Activated naive CD4-positive, alpha-beta T cell treated with anti-CD3 and anti-CD28 coated beads, Interleukin-2, amount 50 U/mL, for 24 hours (primary cell): Measurements from ENCODE around the gene DISP1.
"Not testable (repeated sequence)": the region's sequence is repeated elsewhere in the genome, so short reads cannot be mapped to it uniquely, and the experiment has no call there.

Experiments
- H3K27ac Mint-ChIP-seq: one replicate; pipeline ENCODE4 v1.8.0; 2021; ENCODE audit warnings: mild to moderate bottlenecking, mixed read lengths
- H3K27me3 Mint-ChIP-seq: one replicate; pipeline ENCODE4 v1.8.0; 2021; ENCODE audit warnings: mixed read lengths
- H3K36me3 Mint-ChIP-seq: one replicate; pipeline ENCODE4 v1.8.0; 2021; ENCODE audit warnings: mixed read lengths
- H3K4me1 Mint-ChIP-seq: one replicate; pipeline ENCODE4 v1.8.0; 2021; ENCODE audit warnings: mixed read lengths
- H3K4me3 Mint-ChIP-seq: one replicate; pipeline ENCODE4 v1.8.0; 2021; ENCODE audit warnings: mild to moderate bottlenecking, mixed read lengths
- H3K9me3 Mint-ChIP-seq: one replicate; pipeline ENCODE4 v1.8.0; 2021; ENCODE audit warnings: mixed read lengths

The DISP1 gene

GRCh38 chr1:222820171-222820712 lies 5.4 kb downstream of the DISP1 start:
- Mint-ChIP-seq H3K36me3 (no peaks in the 10 kb centered on the region), H3K9me3 (no peaks in the 10 kb centered on the region), H3K27me3 (no peaks in the 10 kb centered on the region), H3K27ac (peak overlapping the region; percentile 23), H3K4me3 (no peak overlapping the region), H3K4me1 (peaks cover 49% of the 10 kb centered on the region)

DNA sequence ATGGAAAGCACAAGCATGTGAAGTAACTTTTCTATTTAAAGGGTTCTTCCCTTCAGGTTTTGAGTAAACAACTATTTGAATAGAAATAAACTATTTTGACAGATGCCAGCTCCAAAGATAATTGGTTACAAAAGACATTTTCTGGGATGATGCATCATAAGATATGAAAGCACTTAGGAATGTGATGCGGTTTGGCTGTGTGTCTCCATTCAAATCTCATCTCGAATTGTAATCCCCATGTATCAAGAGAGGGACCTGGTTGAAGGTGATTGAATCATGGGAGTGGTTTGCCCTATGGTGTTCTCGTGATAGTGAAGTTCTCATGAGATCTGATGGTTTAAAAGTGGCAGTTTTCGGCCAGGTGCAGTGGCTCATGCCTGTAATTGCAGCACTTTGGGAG lies 6.4 kb downstream of the DISP1 start:
- H3K4me3 Mint-ChIP-seq, result no peak overlapping the region
- H3K36me3 Mint-ChIP-seq, result no peaks in the 10 kb centered on the region
- no peaks in the 10 kb centered on the region for H3K27me3 Mint-ChIP-seq
- H3K9me3 Mint-ChIP-seq, result no peaks in the 10 kb centered on the region
- peaks cover 46% of the 10 kb centered on the region for H3K4me1 Mint-ChIP-seq
- no peak overlapping the region for H3K27ac Mint-ChIP-seq

- H3K4me1 Mint-ChIP-seq, result peaks cover 26% of the 10 kb centered on the region
- no peak overlapping the region for H3K27ac Mint-ChIP-seq
- no peaks in the 10 kb centered on the region for H3K27me3 Mint-ChIP-seq
- no peaks in the 10 kb centered on the region for H3K36me3 Mint-ChIP-seq
- no peaks in the 10 kb centered on the region for H3K9me3 Mint-ChIP-seq
- no peak overlapping the region for H3K4me3 Mint-ChIP-seq
These were observed 8.9 kb downstream of the DISP1 start for GRCh38 chr1:222823695-222824094.

DNA sequence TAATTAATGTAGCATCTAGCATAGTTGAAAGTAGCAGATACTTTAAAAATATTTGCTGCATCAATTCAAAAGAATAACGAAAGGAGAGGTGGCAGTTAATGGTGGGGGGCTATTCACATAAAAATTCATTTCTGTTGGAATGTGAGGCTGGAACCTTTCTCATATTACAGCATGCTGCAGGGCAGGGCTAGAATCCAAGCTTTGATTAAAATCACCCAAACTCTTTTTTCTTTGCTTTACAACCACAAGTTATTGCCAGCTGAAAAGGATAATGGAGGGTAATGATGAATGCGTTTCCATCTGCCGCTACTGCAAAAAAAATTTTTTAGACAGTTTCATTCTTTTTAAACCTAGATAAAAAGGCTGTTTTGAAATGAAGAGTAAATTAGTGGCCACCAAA lies 9.8 kb downstream of the DISP1 start:
- Mint-ChIP-seq H3K27ac (no peak overlapping the region), H3K27me3 (no peaks in the 10 kb centered on the region), H3K9me3 (no peaks in the 10 kb centered on the region), H3K36me3 (no peaks in the 10 kb centered on the region), H3K4me1 (peaks cover 23% of the 10 kb centered on the region), H3K4me3 (no peak overlapping the region)

- peaks cover 5% of the 10 kb centered on the region for H3K4me1 Mint-ChIP-seq
- H3K4me3 Mint-ChIP-seq, result no peak overlapping the region
- H3K9me3 Mint-ChIP-seq, result no peaks in the 10 kb centered on the region
- H3K36me3 Mint-ChIP-seq, result peaks cover 3% of the 10 kb centered on the region
- H3K27ac Mint-ChIP-seq, result no peak overlapping the region
- H3K27me3 Mint-ChIP-seq, result no peaks in the 10 kb centered on the region
These were observed 14.1 kb downstream of the DISP1 start for GRCh38 chr1:222828939-222829338.

GRCh38 chr1:222829868-222830267 lies 15.0 kb downstream of the DISP1 start:
- Mint-ChIP-seq H3K27me3 (no peaks in the 10 kb centered on the region), H3K27ac (no peak overlapping the region), H3K9me3 (no peaks in the 10 kb centered on the region), H3K4me3 (no peak overlapping the region), H3K36me3 (peaks cover 3% of the 10 kb centered on the region), H3K4me1 (peaks cover 5% of the 10 kb centered on the region)

DNA sequence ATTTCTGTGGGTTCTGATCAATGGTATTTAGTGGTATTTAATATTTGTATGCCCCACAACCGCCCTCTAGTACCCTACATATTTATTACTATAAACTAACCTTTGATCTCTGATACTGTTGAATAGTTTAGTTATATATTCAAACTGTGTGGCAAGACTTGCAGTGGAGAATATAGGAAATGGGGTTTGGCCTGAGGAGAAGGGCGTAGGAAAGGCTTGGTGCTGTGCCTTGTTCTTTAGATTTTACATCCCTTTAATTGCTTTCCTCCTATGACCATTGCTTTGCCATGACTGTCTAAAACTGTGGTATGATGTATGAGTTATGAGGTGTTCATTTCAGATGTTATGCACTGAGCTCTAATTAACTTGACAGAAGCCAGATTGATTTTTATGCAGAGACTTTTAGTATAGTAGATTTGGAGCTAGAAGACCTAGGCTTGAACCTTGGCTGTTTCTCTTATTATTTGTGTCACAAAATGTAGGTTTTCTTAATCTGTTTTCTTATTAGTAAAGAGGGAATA lies 18.6 kb downstream of the DISP1 start:
- no peak overlapping the region for H3K27ac Mint-ChIP-seq
- H3K27me3 Mint-ChIP-seq, result no peaks in the 10 kb centered on the region
- H3K4me3 Mint-ChIP-seq, result no peak overlapping the region
- peaks cover 5% of the 10 kb centered on the region for H3K4me1 Mint-ChIP-seq
- no peaks in the 10 kb centered on the region for H3K9me3 Mint-ChIP-seq
- peaks cover 7% of the 10 kb centered on the region for H3K36me3 Mint-ChIP-seq

DNA sequence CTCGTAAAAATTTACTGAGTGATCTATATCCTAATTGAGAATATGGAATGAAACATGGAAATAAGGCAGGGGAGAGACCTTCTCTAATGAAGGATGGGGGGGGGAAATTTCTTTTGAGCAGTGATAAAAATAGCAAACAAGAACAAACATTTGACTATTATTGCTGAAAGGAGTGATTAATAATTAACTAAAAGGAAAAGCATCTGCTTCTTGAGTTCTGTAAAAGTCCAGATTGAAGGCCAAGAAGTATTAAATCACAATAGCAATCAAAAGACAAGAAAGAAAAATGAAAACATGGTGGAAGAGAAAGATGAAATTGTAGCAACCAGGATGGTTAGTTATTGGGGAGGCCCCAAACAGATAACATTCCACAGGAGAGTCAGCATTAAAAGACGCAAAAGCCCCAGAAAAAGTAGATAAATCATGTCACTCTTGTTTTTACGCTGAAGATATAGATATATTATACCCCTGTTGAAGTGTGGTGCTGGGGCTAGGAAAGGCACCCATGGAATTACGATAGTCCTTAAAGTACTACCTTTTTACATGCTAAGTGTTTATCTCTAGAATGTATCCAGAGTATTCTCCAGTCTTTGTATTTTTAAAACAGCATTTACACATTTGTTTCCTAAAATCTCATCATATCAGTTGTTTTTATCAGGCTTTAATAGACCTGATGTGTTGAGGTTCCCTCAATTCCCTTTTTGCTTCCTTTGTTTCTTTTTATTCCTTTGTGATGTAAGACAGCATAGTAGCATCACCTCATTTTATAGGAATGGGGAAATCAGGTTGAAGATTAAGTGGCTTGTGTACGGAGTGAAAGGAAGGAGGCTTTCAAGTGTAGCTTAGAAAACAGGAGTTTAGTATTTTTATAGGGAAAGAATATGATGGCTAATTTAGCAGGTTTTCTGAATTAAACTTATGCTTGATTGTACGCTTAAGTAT lies 28.9 kb downstream of the DISP1 start:
- no peaks in the 10 kb centered on the region for H3K9me3 Mint-ChIP-seq
- H3K27me3 Mint-ChIP-seq, result no peaks in the 10 kb centered on the region
- no peak overlapping the region for H3K27ac Mint-ChIP-seq
- H3K4me1 Mint-ChIP-seq, result no peaks in the 10 kb centered on the region
- no peak overlapping the region for H3K4me3 Mint-ChIP-seq
- peaks cover 2% of the 10 kb centered on the region for H3K36me3 Mint-ChIP-seq

GRCh38 chr1:222844411-222844779 lies 29.6 kb downstream of the DISP1 start:
- Mint-ChIP-seq H3K4me3 (no peak overlapping the region), H3K4me1 (no peaks in the 10 kb centered on the region), H3K27me3 (no peaks in the 10 kb centered on the region), H3K36me3 (peaks cover 1% of the 10 kb centered on the region), H3K9me3 (no peaks in the 10 kb centered on the region), H3K27ac (no peak overlapping the region)

GRCh38 chr1:222845763-222846162 lies 30.9 kb downstream of the DISP1 start:
- Mint-ChIP-seq H3K36me3 (peaks cover 4% of the 10 kb centered on the region), H3K27me3 (no peaks in the 10 kb centered on the region), H3K4me1 (peaks cover 8% of the 10 kb centered on the region), H3K4me3 (no peak overlapping the region), H3K27ac (no peak overlapping the region), H3K9me3 (no peaks in the 10 kb centered on the region)

DNA sequence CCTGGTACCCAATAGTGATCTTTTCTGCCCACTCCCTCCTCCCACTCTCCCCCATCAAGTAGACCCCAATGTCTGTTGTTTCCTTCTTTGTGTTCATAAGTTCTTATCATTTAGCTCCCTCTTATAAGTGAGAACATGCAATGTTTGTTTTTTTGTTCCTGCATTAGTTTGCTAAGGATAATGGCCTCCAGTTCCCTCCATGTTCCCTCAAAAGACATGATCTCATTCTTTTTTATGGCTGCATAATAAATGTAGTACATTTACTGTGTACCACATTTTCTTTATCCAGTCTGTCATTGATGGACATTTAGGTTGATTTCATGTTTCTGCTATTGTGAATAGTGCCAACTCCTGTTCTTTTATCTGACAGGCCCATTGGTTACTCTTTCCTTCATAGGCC lies 35.7 kb downstream of the DISP1 start:
- not testable (repeated sequence) for H3K27me3 Mint-ChIP-seq, H3K4me1 Mint-ChIP-seq
- H3K36me3 Mint-ChIP-seq, result peaks cover 24% of the 10 kb centered on the region
- peaks cover 13% of the 10 kb centered on the region for H3K9me3 Mint-ChIP-seq
- peak overlapping the region; percentile 5 for H3K4me3 Mint-ChIP-seq
- peak overlapping the region; percentile 89 for H3K27ac Mint-ChIP-seq

GRCh38 chr1:222852326-222852725 lies 37.5 kb downstream of the DISP1 start:
- Mint-ChIP-seq H3K36me3 (peaks cover 29% of the 10 kb centered on the region), H3K4me1 (peaks cover 8% of the 10 kb centered on the region), H3K27ac (no peak overlapping the region), H3K9me3 (peaks cover 16% of the 10 kb centered on the region), H3K27me3 (no peaks in the 10 kb centered on the region), H3K4me3 (no peak overlapping the region)

- Mint-ChIP-seq H3K9me3 (peaks cover 6% of the 10 kb centered on the region), H3K27ac (no peak overlapping the region), H3K4me3 (no peak overlapping the region), H3K27me3 (no peaks in the 10 kb centered on the region), H3K4me1 (peaks cover 11% of the 10 kb centered on the region), H3K36me3 (peaks cover 12% of the 10 kb centered on the region)
These were observed 46.2 kb downstream of the DISP1 start for GRCh38 chr1:222861062-222861461.
